Measurements from ENCODE around the gene ARHGEF17. TPM values are rescaled to one million over a fixed set of nuclear protein-coding genes. Genes with fewer than 3 reads are reported as not detected.

The ARHGEF17 gene
- polyA plus RNA-seq, 2 of the 4 experiments (the other 2 are of a cell fraction) = 7.0 to 16.2 TPM

DNA sequence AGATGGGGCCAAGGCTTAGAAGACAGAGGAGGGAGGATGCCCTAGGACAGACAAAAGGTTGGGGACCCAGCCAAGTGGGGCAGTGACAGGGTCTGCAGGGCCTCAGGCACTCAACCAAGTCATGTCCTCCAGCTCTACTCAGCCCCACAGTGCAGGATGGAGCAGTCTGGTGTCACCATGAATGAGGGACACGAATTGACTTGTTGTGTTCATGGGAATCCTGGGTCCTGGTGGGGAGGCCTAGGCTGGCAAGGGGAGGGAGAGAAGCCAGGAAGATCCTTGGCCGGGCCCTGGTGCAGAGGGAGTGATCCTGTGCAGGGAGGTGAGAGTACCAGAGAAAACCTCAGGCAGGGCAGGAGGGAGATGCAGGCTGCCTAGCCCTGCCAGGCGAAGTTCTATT lies 24.0 kb upstream of the ARHGEF17 start:
- FAIRE-seq (no peak), ATAC-seq (no peak)
- CTCF ChIA-PET = interaction anchor here (1.0 to 16.9 kb wide), 8 partner anchors 14 to 559 kb away, joined by 3 to 224 read pairs (median 5); partner anchors contain the start of genes ARHGEF17 and P2RY6

DNA sequence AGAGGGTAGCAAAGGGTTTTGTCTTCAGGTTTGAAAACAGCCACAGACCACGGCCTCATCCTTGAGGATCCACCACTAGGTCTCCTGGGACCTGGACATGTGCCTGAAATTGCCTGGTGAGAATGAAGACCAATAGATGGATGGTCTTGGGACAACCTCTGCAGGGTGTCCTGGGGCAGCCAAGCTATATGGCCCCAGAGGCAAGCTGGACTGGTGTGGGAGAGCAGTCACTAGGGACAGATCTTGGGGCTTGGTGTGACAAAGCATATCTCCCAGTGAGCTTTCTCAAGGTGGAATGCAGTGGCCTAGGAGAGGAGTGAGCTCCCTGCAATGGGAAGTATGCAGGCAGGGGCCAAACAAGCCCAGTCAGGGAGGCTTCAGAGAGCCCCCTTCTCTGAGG lies 22.4 kb upstream of the ARHGEF17 start:
- WGBS (ENCODE audit: missing lambda C conversion rate) = 100% methylated on average over 1 of the region's 1 CpG
- DNase-seq (ENCODE audit: low read depth in 1 of 2, low spot score in 1 of 2) (no peak), FAIRE-seq (no peak), ATAC-seq (no peak)
- Histone ChIP-seq H3K4me1 (peaks cover 36% of the 10 kb centered on the region), H3K4me2 (no peak overlapping the region), H3K27ac (no peak overlapping the region; a peak in 1 of 6 replicates), H3K9me3 (no peaks in the 10 kb centered on the region), H3K4me3 (no peak overlapping the region)
- no peak for TF ChIP-seq ZC3H11A (IDR thresholded peaks at IDR 0.05)
- TF ChIP-seq EHF (CRISPR knock-in tag; IDR thresholded peaks at IDR 0.05) = no peak
- CTCF ChIA-PET = interaction anchor here (0.7 to 25.1 kb wide), 12 partner anchors 9 to 454 kb away, joined by 3 to 527 read pairs (median 8); partner anchors contain the start of genes ARHGEF17 and P2RY6
- POLR2A ChIA-PET = no interaction called here

More for the DNA sequence above, 24.0 kb upstream of the ARHGEF17 start:
- 66% methylated on average over 3 of the region's 3 CpGs for WGBS (ENCODE audit: missing lambda C conversion rate)
- Histone ChIP-seq H3K4me3 (no peak overlapping the region), H3K4me1 (peaks cover 29% of the 10 kb centered on the region), H3K27ac (peak overlapping the region in 1 of 2 experiments; percentile 21; a peak in 1 of 6 replicates), H3K4me2 (no peak overlapping the region), H3K9me3 (no peaks in the 10 kb centered on the region)
- DNase-seq (ENCODE audit: low read depth in 1 of 2, low spot score in 1 of 2) = no peak
- POLR2A ChIA-PET = no interaction called here
- TF ChIP-seq KDM5A (IDR thresholded peaks at IDR 0.05) = no peak
- TF ChIP-seq MAFK (IDR thresholded peaks at IDR 0.05; ENCODE audit: partially characterized antibody) = no peak
- TF ChIP-seq CHD2 (IDR thresholded peaks at IDR 0.05; ENCODE audit: low read length, partially characterized antibody) = no peak
- no peak for TF ChIP-seq ZC3H11A (IDR thresholded peaks at IDR 0.05)
- TF ChIP-seq POLR2AphosphoS2 (conservative IDR thresholded peaks at IDR 0.05; ENCODE audit: low read length) = no peak
- TF ChIP-seq MAZ (IDR thresholded peaks at IDR 0.05; ENCODE audit: borderline replicate concordance, low read depth, low read length) = no peak
- TF ChIP-seq, protein P1, sequence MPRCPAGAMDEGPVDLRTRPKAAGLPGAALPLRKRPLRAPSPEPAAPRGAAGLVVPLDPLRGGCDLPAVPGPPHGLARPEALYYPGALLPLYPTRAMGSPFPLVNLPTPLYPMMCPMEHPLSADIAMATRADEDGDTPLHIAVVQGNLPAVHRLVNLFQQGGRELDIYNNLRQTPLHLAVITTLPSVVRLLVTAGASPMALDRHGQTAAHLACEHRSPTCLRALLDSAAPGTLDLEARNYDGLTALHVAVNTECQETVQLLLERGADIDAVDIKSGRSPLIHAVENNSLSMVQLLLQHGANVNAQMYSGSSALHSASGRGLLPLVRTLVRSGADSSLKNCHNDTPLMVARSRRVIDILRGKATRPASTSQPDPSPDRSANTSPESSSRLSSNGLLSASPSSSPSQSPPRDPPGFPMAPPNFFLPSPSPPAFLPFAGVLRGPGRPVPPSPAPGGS (IDR thresholded peaks at IDR 0.05) = no peak
- no peak for TF ChIP-seq NR3C1 (IDR thresholded peaks at IDR 0.05)

DNA sequence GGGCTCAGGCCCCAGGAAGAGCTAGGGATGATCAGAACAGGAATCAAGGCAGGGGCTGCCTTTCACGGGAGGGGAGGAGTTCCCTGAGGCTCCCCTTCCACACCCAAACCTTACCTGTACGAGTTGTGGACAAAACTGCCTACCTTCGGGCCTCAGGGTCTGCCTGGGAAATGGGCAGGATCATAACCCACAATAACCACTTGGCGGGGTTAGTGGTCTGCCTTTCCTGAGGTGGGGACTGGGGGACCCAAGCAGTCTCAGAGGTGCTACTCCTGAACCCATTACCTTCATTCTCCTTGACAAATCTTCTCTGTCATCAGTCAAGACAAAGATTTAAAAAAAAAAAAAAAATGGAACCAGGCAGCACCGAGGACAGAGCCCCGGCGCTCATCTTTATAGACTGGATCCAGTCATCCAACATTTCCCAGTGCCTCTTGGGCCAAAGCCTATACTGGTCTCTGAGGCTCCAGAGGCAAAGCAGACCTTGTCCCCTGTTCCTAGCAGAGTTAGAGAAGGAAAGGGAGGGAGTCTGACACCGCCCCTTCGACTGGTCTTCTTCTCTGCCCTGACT lies 21.8 kb upstream of the ARHGEF17 start:
- peak overlapping the region in 1 of 2 experiments; percentile 90; a peak in 1 of 6 replicates for H3K27ac ChIP-seq
- no peak for FAIRE-seq

More for the DNA sequence above, 21.8 kb upstream of the ARHGEF17 start:
- ChIA-PET POLR2A (no interaction called here), CTCF (interaction anchor here (0.7 to 25.1 kb wide), 11 partner anchors 8 to 457 kb away, joined by 3 to 527 read pairs (median 40); partner anchors contain the start of genes ARHGEF17 and P2RY6)
- H3K4me1 ChIP-seq = peaks cover 36% of the 10 kb centered on the region
- H3K4me2 ChIP-seq = no peak overlapping the region
- DNase-seq (ENCODE audit: low read depth in 1 of 2, low spot score in 1 of 2) (no peak), ATAC-seq (no peak)
- H3K9me3 ChIP-seq = no peaks in the 10 kb centered on the region
- WGBS (ENCODE audit: missing lambda C conversion rate) = 94% methylated on average over 9 of the region's 9 CpGs
- TF ChIP-seq, protein P2, sequence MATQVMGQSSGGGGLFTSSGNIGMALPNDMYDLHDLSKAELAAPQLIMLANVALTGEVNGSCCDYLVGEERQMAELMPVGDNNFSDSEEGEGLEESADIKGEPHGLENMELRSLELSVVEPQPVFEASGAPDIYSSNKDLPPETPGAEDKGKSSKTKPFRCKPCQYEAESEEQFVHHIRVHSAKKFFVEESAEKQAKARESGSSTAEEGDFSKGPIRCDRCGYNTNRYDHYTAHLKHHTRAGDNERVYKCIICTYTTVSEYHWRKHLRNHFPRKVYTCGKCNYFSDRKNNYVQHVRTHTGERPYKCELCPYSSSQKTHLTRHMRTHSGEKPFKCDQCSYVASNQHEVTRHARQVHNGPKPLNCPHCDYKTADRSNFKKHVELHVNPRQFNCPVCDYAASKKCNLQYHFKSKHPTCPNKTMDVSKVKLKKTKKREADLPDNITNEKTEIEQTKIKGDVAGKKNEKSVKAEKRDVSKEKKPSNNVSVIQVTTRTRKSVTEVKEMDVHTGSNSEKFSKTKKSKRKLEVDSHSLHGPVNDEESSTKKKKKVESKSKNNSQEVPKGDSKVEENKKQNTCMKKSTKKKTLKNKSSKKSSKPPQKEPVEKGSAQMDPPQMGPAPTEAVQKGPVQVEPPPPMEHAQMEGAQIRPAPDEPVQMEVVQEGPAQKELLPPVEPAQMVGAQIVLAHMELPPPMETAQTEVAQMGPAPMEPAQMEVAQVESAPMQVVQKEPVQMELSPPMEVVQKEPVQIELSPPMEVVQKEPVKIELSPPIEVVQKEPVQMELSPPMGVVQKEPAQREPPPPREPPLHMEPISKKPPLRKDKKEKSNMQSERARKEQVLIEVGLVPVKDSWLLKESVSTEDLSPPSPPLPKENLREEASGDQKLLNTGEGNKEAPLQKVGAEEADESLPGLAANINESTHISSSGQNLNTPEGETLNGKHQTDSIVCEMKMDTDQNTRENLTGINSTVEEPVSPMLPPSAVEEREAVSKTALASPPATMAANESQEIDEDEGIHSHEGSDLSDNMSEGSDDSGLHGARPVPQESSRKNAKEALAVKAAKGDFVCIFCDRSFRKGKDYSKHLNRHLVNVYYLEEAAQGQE (IDR thresholded peaks at IDR 0.05) = peak; percentile 52; the same call in 1 of the 2 replicates
- TF ChIP-seq EP300 (IDR thresholded peaks at IDR 0.05) = no peak
- H3K4me3 ChIP-seq = no peak overlapping the region

All from A549 (cell line).